HG02938 (cell line): ENCODE measurements around the gene ASB14.

Experiments
- ATAC-seq: cut with Tn5 transposase; IDR thresholded peaks from one replicate; pipeline ENCODE4 v1.9.1; 2021; ENCODE audit warnings: mild to moderate bottlenecking, moderate library complexity; ENCODE audit not compliant: unreplicated experiment

ASB14 gene

DNA sequence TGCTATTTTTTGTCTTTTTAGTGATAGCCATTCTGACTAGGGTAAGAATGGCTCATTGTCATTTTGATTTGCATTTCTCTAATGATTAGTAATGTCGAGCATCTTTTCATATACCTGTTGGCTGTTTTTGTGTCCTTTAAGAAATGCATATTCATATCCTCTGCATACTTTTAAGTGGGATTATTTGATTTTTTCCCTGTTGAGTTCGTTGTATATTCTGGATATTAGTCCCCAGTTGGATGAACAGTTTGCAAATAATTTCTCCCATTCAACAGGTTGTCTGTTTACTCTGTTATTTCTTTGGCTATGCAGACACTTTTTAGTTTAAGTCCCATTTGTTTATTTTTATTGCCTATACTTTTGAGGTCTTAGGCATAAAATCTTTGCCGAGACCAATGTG is 30.6 kb downstream of the ASB14 start:
- no peak for ATAC-seq

DNA sequence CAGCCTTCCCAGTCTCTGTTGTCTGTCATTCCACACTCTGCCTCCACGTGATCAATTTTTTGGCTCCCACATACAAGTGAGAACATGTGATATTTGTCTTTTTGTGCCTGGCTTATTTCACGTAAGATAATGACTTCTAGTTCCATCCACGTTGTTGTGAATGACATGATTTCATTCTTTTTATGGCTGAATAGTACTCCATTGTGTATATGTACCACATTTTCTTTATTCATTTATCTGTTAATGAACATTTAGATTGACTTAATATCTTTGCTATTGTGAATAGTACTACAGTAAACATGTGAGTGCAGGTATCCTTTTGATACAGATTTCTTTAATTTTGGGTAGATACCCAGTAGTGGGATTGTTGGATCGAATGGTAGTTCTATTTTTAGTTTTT is 31.4 kb downstream of the ASB14 start:
- ATAC-seq = no peak

DNA sequence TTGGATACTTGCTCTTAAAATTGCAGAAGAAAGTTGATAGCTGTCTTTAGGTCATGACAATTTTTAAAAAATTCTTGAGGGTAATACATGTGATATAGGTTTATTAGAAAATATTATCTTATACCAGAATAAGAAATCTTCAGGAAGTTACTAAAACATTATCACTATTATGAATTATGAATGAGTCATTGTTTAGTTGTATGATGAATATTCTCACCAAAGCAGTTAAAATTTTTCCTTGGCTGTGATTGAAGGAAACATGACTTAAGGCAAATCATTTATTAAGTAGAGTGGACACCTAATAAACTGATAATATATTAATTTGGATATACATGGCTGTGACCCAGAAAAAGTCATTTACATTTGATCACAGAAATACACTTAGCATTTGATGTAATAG is 34.8 kb downstream of the ASB14 start:
- no peak for ATAC-seq

DNA sequence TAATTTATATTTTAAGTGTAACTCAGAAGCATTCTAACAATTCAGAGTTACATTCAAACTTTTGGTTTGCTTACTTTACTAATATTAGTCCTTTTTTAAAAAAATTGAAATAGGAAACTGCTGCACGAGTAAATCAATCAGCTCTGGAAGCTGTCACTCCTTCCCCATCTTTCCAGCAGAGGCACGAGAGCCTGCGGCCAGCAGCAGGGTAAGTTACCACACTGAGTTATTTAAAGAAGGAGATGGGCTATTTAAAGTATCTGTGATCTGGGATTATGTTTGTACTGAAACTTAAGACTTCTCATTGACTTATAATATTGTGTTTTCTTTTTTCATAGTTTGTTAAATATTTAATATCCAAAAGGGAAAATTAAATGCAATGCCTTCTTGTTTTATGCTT is 35.6 kb downstream of the ASB14 start:
- ATAC-seq = no peak

DNA sequence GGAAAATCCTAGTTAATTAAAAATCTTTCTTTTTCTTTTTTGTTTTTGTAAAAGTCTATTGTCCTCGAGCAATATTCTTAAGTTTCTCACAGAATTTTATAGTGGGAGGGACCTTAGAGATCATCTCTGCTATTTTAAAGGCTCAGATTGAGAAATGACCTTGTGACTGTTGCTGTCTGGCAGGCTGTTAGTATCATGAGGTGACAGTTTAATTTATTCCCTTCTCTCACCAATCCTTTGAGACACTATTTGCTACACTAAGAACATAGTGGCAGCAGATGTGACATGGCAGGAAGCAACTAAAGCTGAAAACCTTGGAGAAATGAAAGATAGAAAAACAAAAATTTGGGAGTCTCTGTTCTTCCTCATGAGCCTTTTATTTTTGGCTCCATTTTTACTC is 40.1 kb downstream of the ASB14 start:
- ATAC-seq = no peak

DNA sequence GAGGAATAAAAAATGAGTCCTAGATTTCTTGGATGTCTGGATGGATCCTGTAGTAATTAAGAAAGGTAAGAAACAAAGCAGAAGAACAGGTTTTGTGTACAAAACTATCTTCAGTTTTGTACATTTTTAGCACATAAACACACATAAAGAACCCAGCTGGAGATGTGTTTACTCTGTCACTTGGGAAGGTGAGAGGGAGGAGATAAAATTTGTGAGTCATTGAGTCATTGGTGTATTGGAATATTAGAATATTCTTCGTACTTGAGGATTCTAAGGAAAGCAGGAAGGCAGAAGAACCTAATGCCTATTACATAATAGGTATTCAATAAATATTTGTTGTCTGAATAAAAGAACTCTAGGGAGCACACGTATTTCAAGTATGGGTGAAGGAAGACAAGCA is 47.5 kb downstream of the ASB14 start:
- no peak for ATAC-seq

DNA sequence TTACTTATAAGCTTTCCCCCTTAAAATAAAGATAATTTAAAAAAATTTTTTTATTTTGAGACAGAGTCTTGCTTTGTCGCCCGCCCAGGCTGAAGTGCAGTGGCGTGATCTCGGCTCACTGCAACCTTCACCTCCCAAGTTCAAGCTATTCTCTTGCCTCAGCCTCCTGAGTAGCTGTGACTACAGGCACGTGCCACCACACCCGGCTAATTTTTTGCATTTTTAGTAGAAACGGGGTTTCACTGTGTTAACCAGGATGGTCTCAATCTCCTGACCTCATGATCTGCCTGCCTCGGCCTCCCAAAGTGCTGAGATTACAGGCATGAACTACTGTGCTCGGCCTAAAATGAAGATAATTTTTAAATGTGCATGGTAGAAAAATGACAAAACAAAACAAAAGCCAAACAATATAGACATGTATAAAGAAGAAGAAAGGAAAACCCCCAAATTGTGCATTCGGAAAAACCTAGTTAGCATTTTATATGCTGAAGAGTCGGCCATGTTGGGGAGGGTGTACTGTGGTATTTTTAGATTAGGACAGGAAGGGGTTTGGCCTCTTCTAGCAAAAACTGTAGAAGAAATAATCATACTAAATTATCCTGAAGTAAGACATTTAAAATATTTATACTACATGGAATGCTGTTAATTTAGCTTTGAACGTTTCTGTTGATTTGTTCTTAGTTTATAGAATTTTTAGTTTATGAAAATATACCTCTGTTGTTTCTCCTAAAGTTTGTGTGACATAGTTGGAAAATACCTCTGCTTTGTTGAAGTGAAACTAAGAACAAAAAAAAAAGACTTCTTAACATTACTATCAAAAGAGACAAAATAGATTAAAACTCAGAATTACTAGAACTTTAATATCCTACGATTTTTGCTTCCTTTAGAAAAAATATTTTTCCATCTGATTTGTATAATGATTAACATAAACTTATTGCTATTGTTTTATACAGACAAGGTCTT is 57.6 kb downstream of the ASB14 start:
- ATAC-seq = no peak

DNA sequence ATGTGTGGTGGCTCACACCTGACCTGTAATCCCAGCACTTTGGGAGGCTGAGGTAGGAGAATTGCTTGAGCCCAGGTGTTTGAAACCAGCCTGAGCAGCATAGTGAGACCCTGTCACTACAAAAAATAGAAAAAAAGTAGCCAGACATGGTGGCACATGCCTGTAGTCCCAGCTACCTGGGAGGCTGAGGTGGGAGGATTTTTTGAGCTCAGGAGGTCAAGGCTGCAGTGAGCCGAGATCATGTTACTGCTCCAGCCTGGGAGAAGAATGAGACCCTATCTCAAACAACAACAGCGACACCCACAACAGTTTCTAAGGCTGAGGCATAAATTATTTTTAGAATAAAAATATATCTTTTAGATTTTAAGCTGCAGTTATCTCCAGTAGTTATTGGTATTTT is 58.7 kb downstream of the ASB14 start:
- no peak for ATAC-seq

DNA sequence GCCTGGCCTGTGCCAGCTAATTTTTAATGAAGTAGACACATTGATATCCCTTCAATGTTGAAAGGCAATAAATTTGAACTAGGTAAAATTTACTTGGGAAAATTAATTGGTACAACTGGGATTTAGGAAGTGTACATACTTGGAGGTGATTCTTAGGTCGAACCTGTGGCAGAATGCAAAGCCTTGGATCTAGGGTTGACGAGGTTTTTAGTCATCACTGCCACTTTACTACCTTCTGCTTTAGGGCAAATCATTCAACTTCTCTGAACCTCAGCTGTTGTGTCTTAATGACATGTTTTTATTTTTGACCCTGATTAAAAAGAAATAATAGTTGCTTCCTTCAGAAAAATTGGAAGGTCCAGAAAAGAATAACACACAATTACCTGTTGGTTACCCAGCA is 62.5 kb downstream of the ASB14 start:
- ATAC-seq = no peak

DNA sequence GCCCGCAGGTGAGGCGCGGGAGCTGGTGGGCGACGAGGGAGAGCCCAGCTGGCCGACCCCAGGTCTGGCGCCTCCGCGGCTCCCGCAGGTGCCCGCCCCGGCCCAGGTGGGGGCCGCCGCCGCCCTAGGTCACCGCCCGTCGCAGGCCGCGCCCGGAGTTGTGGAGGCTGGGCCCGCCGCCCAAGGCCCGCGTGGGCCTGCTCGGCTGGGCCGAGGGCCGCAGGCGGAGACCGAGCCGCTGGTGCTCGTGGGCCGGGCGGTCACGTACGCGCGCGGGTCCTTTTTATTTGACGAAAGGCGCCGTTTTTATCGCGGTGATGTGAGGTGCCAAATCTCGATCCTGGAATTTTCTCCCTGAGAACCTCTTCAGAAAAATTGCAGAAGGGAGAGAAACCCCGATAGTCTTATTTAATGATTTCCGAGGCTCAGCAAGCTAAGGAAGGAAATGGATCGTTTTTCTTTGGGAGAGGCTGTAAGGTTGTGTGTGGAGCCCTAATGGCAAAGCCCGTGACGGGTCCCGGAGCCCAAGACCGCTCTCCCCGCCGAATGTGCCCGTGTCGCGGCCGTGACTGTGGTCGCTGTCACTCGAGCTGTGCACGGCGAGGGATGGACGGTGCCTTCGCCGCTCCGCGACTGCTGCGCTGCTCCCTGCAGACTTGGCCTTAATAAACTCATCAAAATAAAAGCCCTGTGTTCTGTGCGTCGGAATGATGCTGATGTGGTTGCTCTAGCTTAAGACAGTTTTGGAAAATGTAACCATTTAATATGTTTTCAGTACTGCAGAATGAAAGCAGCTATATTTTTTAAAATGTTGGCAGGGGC is 64.3 kb downstream of the ASB14 start:
- ATAC-seq = peak; percentile 31

DNA sequence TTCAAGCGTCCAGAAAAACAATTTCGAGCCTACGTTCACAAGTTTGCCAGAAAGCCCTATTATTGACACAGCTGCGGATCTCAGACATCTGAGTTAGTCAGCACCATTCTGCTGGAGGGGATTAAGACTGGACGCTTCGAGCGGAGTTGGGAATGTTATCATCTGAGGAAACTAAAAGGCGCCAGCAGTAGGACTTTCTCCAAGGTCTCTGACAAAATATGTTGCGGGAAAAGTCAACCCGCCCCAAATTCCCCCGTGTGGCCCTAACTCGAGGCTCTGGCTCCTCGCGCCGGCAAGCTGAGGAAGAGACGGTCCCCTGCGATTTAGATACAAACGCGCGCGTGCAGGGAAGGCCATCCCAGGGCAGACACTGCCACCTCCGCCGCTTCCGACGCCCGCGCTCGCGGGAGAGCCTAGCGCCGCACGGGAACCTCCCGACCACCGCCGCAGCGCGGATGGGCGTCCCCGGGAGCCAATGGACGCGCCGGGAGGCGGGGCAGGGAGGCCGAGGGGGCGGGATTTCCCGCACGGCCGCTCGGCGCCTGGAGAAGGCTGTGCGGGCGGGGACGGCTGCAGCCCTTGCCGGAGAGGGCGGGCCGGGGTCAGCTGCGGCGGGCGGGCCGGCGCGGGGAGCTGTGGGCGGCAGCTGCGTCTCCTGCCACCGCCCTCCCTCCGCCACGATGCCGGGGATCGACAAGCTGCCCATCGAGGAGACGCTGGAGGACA is 65.1 kb downstream of the ASB14 start, which contains the start of gene APPL1:
Gene APPL1 (plus strand): TSS at position 526 of the 726 bp plus-strand sequence. CDS start 155 bp downstream, at position 681.
- ATAC-seq = peak; percentile 80

DNA sequence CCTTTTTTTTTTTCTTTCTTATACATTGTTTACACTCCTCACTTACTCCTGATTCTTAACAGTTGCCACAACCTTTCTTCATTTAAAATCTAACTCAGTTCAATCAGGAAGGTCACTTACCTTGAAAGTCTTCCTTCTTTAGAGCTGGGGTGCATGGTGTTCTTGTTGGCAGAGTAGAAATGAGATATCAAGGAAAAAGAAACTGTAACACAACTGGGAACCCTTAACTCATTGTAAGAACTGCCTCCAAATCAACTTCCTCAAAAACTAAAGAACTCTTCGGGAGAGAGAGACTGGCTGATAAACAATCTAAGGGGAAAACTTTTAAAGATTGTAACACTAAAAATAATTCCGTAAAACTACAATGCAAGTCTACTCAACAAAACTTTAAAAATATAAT is 66.3 kb downstream of the ASB14 start:
- no peak for ATAC-seq

DNA sequence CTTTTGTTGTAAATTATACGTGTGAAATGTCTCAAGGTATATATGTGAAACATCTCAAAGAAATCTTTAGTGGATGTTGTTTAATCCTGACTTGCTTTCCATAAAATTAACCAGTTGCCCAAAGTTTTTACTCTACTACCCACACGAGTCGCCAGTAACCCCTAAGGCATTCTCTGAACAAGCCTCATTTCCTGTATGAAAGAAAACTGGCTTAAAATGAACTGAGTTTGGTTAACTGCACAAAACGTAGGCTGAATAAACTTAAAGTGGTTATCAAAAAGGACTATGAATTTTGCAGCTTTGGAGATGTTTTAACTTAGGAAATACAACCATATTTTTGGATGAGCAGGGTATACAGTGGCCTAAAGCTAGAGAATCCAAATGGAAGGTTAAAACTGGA is 67.6 kb downstream of the ASB14 start:
- no peak for ATAC-seq

DNA sequence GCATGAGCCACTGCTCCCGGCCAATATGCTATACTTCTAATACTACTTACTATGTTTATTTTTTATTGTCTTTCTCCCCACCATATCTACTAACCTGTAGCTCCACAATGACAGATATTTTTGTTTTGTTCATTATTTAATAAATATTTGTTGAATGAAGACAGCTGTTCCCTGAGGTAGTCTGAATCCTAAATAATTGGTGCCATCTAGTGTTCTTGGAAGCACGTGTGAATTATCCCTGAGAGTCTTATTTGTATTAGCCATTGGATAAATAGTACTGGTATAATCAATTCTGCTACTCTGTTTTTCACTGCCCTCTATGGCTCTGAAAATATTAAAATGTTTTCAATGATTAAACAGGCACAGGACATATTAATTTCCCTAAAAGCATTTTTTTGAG is 70.6 kb downstream of the ASB14 start:
- ATAC-seq = no peak
